Fibroblast of the conjunctiva (primary cell): ENCODE data around the gene LY6G6F.

ENCODE experiments used
- DNase-seq: peaks from one replicate; pipeline ENCODE4 v3.0.0-alpha.2; 2010; ENCODE audit warnings: low read depth

Gene LY6G6F

GRCh38 chr6:31706599-31706998, at the start of gene LY6G6F:
Gene LY6G6F, plus strand, starts transcription at chr6:31706866. Its CDS starts 41 bp downstream, at chr6:31706907.
- no peak for DNase-seq

GRCh38 chr6:31657406-31658157, 49.1 kb upstream of the LY6G6F start:
- no peak for DNase-seq

DNA sequence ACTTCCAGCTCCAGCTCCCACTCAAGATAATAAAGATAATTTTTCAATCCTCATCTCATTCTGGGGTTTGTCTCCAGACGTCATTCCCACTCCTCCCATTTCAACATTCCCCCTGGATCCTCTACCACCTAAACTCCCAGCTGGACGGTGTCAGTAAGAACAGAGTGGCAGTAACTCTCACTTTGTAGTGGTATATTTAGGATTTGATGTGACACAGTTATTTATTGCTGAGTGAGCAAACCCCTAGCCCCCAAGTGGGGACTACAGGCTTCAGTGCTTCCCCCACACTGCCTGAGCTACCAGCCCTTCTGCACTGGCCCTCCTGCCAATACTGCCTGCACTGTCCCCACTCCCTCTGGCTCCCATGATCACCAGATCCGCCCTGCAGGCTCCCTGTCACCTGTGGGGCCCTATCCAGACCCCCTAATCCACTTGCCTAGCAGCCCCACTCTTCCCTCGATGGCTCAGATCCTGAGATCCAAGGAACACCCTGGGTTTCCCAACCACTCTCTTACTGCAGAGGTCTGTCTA, 48.4 kb upstream of the LY6G6F start:
- DNase-seq, result no peak

DNA sequence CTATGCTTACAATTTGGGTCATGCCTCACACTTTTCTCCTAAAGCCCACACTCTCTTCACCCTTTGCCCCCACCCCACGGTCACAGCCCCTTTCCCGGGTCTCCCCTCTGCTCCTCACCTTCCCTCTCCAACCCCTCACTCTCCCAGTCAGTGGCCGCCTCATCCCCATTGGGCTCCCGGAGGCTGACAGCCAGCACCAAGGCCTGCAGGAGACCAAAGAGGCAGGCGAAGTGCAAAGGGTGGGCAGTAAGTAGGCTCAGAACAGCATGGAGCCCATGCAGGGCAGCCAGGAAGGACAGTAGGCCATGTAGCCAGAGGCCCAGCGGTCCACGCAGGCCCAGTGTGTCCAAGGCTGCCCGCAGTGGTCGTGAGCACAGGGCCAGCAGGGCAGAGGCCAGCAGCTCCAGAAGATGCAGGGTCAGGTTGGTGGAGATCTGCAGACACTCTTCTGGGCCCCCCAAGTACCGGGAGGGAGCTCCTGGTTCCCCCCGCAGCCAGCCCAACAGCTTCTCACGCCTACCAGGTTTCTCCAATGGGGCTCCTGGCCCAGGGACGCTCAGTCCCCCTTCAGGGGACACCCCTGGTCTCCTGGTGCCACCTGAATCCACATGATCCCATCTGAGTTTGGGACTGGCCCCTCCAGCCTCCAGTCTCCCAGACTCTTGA, 47.5 kb upstream of the LY6G6F start:
- no peak for DNase-seq

GRCh38 chr6:31659649-31660380, 46.9 kb upstream of the LY6G6F start:
- no peak for DNase-seq

GRCh38 chr6:31660381-31661261, 46.0 kb upstream of the LY6G6F start, which contains the start of gene C6orf47:
Gene C6orf47, minus strand, starts transcription at chr6:31660778. Its CDS starts 831 bp downstream, at chr6:31659947.
- DNase-seq, result peak; percentile 59

DNA sequence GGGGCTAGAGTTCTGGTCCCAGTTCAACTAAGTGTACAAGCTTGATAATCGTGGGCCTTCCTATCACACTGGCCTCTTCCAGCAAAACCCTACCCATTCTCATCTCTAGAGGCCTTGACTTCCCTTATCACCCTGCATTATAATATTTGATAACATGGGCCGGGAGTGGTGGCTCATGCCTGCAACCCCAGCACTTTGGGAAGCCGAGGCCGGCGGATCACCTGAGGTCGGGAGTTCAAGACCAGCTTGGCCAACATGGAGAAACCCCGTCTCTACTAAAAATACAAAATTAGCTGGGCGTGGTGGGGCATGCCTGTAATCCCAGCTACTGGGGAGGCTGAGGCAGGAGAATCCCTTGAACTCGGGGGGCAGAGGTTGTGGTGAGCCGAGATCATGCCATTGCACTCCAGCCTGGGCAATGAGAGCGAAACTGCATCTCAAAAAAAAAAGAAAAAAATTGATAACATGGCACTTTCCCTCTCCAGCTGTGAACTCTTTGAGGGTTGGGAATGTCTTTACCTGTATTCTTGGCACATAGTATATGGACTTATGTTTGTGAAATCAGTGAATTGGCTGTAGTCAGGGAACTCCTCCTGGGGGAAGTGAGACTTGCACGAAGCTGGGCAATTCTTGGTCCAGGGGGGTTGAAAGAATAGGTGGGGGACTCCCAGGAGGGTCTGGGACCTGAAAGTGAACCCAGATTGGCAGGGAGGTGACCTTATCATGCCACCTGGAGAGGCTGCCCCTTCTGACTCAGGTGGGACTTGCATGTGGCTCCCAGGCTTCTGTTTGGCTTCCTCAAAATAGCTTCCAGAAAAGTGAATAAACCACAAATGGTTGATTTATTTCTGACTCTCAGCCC, 45.2 kb upstream of the LY6G6F start:
- no peak for DNase-seq

GRCh38 chr6:31662124-31662723, 44.4 kb upstream of the LY6G6F start:
- DNase-seq, result no peak

DNA sequence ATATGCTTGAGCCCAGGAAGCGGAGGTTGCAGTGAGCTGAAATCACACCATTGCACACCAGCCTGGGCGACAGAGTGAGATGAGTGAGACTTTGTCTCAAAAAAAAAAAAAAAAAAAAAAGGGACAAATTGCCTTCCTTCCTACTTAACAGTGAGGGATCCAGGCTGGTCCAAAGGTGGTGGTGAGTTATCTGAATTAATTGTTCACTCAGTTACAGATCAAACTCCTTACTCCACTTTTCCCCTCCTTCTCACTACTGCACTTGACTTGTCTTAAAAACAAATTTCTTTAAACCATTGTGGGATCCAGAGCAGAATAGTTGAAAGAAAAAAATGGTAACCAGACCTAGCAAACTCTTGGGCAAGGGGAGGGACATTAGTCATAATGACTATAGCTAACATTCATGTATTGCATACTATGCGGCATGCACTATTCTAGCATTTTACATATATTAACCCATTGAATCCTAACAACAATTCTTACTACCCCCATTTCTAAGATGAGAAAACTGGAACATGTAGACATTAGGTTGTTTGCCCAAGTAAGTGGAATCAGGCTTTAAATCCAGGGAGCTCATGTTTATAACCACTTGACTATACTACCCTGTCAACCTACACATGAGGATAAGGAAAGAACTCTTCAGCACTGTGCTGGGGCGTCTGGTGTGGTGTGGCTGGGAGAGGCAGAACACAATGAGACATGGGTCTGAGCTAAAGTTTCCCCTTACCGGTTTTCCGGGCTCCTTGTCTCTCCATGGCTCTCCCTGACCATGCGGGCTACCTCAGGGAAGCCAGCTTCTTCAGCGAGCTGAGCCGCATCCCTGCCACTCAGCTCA, 43.3 kb upstream of the LY6G6F start:
- DNase-seq, result no peak

DNA sequence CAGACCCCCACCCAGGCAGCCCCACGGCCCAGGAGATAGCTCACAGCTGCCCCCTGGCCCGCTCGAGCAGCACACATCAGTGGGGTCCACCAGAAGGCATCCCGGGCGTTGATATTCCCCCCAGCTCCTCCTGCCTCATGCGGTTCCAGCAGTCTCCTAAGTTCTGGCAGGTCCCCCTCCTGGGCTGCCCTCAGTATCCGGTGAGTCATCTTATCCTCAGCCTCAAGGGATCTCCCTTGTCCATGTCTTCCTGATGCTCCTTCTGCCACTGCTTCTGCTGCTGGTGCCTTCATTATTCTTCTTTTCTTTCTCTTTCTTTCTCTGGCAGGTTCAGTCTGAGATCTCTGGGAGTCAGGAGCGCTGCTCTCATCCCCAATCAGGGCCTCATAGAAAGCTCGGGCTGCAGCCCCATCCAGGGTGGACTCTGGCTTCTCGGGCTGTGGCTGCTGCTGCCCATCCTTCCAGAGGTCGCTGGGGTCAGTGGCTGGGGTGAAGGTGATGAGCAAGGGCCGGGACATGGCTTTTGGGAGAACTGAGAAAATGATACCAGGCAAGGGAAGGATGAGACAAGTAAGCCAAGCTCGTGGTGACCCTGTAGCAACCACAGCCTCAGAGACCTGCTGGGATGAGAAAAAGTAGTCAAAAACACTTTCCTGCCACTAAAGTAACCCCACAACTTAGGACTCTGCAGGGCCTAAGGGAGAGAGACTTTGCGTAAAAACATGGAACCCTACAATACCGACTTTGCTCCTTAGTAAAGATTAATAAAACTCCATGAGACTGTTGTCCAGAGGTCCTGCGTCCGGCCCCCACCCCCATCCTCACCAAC, 42.5 kb upstream of the LY6G6F start:
- peak; percentile 45 for DNase-seq

DNA sequence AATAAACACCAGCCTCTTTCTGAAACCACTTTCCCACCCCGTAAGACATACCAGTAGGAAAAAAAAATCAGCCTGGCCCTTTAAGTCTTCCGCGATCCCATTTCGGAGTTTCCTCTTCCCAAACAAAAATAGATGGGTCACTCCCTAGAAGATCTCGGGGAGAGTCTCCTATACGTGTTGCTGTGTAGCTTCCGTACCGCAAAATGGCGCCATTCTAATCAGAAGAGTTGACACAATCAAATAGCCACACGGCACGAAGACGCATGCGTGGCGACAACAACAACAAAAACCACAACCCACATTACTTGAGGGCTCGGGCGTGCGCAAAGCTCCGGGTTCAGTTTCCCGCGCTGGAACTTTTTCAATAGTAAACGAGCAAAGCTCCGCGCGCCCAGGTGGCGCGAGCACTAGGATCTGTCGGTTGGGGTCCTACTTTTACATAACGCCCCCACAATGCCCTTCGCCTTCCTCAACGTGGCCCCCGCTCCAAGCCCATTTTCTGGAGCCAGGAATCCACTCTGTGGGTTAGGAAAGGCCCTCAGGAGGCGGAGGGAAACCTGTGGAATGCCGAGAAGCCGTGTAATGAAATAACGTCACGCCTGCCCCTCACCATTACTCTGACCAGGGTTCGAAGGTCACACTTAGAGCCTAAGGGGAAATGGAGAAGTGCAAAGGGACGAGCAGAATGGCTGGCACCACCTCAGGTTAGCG, 41.7 kb upstream of the LY6G6F start, which contains the start of gene GPANK1:
GPANK1 (minus strand) TSS at position 208 of the 711 bp plus-strand sequence. CDS start 519 bp downstream, outside the sequence.
- DNase-seq, result peak; percentile 94

- peak; percentile 96 for DNase-seq
Measured at GRCh38 chr6:31665501-31666336, 40.9 kb upstream of the LY6G6F start, which contains the start of gene CSNK2B. Gene CSNK2B, plus strand, starts transcription at chr6:31666080. Its CDS starts 752 bp downstream, at chr6:31666832.

GRCh38 chr6:31666337-31666965, 40.2 kb upstream of the LY6G6F start:
- no peak for DNase-seq

DNA sequence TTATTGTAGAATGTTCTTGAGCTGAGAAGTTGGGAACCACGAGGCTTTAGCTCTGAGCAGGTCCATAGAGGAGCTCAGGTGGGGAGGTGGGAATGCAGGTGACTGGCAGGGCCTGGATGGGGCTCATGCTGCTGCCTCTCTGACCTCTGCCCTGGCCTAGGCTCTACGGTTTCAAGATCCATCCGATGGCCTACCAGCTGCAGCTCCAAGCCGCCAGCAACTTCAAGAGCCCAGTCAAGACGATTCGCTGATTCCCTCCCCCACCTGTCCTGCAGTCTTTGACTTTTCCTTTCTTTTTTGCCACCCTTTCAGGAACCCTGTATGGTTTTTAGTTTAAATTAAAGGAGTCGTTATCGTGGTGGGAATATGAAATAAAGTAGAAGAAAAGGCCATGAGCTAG, 37.0 kb upstream of the LY6G6F start, which contains the start of gene LY6G5B:
LY6G5B (plus strand) TSS at position 301 of the 400 bp plus-strand sequence. CDS start 975 bp downstream, outside the sequence.
- DNase-seq, result no peak

GRCh38 chr6:31676322-31676903, 30.3 kb upstream of the LY6G6F start:
- DNase-seq, result no peak
